GM19099 (cell line): ENCODE data around the gene HPSE2.

Source experiments
- POLR2A ChIP-seq: IDR thresholded peaks from 3 replicates; pipeline ENCODE4 v1.6.1; 2011; ENCODE audit warnings: low read depth; ENCODE audit not compliant: insufficient read length; ENCODE audit errors: extremely low read depth

The HPSE2 gene

GRCh38 chr10:98436704-98437103 lies 798.9 kb downstream of the HPSE2 start:
- no peak for TF ChIP-seq POLR2A

DNA sequence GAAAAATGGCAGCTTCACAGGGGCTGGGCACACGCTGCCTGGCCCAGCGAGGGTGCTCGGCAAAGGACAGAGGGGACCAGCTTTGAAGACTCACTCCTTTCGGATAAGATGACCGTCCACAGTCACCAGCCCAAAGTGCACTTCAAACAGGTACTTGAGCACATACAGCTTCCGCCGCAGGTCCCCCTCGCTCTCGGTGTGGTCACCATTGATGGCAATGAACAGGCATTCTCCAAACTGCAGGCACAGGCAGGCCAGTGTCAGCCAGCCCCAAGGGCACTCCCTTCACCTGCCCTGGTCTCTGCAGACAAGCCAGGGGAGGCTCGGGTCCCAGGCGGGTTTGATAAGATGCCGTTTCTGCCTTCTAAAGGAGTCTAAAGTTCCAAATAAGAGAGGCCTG lies 800.5 kb downstream of the HPSE2 start:
- TF ChIP-seq POLR2A, result no peak

GRCh38 chr10:98433881-98434732 lies 801.5 kb downstream of the HPSE2 start:
- no peak for TF ChIP-seq POLR2A

- TF ChIP-seq POLR2A, result no peak
Measured at GRCh38 chr10:98433371-98433770, 802.3 kb downstream of the HPSE2 start.

- TF ChIP-seq POLR2A, result no peak
Measured at GRCh38 chr10:98432330-98432729, 803.3 kb downstream of the HPSE2 start.

GRCh38 chr10:98431016-98431415 lies 804.6 kb downstream of the HPSE2 start:
- TF ChIP-seq POLR2A, result no peak

DNA sequence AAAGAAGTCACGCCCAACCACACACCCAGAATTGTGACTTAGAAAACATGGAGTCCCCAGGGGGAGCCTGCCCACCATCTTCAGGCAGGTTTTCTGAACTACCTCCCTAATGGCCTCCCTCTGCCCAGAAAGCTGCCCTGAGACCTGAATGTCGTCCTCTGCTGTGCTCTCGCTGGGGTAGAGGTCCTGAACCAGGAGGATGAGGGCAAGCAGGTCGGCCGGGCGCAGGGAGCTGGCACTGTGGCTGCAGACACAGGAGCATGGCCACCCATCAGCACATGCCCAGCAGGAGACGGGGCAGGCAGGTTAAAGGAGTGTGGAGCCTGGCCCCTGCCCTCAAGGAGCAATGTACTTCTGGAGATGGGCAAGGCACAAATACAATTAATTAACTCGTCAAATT lies 805.2 kb downstream of the HPSE2 start:
- no peak for TF ChIP-seq POLR2A

- no peak for TF ChIP-seq POLR2A
Measured at GRCh38 chr10:98429320-98430072, 806.2 kb downstream of the HPSE2 start.

DNA sequence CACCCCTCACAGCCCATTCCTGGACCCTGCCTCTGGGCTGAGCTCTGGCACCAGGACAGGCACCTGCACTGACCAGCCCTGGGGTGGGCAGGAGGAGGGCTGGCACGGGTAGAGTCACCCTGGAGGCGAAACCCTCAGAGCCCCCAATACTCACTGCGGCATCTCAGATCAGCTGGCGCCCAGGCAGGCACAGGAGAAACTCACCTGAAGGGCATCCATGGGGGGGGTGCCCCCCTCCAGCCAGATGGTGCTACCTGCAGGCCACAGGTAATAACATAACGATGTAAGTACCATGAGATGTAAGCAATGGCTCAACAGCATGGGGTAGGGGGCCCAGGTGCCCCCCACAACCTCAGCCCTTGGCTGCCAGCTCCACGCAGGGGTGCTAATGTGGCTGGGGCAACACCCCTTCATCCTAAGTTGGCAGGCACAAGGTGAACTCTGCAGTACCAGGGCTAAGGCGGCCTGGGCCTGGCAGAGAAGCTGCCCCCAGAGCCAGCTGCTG lies 808.6 kb downstream of the HPSE2 start:
- TF ChIP-seq POLR2A, result no peak

- no peak for TF ChIP-seq POLR2A
Measured at GRCh38 chr10:98425511-98426352, 809.9 kb downstream of the HPSE2 start.

GRCh38 chr10:98424295-98425254 lies 811.1 kb downstream of the HPSE2 start:
- TF ChIP-seq POLR2A, result no peak

GRCh38 chr10:98423691-98424120 lies 811.9 kb downstream of the HPSE2 start:
- no peak for TF ChIP-seq POLR2A

DNA sequence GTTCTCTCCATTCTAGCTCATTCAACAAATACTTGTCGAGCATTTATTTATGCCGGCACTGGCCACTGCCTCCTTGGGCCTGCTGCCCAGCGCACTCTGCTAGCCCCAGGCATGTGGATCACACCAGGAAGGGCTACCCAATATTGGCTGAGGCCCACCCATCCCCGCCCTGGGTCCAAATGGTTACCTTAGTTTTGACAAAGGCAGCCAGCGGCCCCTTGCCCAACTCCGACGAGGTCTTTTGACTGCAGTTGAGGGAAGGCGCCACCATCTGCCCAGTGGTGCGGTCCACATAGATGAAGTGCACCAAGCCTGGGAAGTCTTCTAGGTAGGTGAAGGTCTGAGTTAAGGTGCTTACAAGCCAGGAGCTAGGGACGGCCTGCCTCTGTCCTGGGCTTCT lies 813.5 kb downstream of the HPSE2 start:
- no peak for TF ChIP-seq POLR2A

- TF ChIP-seq POLR2A, result no peak
Measured at GRCh38 chr10:98420786-98421185, 814.9 kb downstream of the HPSE2 start.

- no peak for TF ChIP-seq POLR2A
Measured at GRCh38 chr10:98419469-98420261, 816.0 kb downstream of the HPSE2 start.
